ENCODE measurements around the gene TBC1D10B. TPM values are rescaled to one million over a fixed set of nuclear protein-coding genes. Genes with fewer than 3 reads are reported as not detected.
A peak's percentile ranks its signal among the peaks of the same experiment; 100 is the strongest.

The TBC1D10B gene
- total and polyA plus RNA-seq, 9 of the 15 experiments (the other 6 are each of a cell fraction or from before 2014, with no cell fraction given): 2.2 to 55.4 (median 17.5) TPM

DNA sequence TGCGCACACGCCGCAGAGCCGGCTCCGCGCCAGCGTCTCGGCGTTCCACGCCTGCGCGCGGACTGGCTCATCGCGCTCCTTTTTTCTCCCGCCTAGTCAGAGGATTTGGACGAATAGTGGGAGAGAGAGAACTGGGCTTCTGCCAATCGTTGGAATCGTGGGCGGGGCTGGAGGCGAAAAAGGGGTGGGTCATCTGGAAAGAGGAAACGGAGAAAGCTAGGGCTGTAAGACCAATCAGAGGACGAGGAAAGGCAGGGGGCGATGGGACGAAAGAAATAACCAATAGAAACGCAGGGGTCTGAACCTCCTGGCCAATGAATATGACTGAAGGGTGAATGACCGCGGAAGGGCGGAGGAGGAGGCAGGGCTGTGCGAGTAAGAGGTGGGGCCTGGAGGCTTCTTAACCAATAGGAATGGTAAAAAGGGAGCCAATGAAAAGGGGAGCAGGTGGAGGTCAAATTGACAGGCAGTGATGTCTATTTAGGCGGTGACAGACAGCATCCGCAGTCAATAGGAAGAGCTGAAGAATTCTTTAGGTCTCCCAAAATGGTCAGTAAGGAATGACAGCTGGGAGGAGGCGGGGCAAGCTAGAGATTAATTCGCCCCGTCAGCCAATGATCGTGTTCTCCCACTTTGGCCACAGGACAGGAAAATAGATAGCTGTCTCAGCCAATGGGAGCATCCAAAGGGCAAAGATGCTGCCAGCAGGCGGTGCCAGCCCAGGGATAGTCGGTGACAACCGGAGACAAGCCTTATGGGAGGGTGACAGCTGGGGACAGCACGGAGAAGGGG is at the start of gene TBC1D10B (continued):
- TF ChIP-seq ZBTB40 (IDR thresholded peaks at IDR 0.05) (peak; percentile 82), ZBTB40 (CRISPR knock-in tag; IDR thresholded peaks at IDR 0.05) (no peak), HNRNPLL (IDR thresholded peaks at IDR 0.05; ENCODE audit: low read depth, low read length, poor library complexity, severe bottlenecking) (peak; percentile 47), NELFE (IDR thresholded peaks at IDR 0.05; ENCODE audit: insufficient read depth, insufficient read length) (no peak), MTA1 (IDR thresholded peaks at IDR 0.05; ENCODE audit: borderline replicate concordance) (no peak), GABPA (tag; conservative IDR thresholded peaks at IDR 0.05; ENCODE audit: low read depth) (peak; percentile 85), C11orf30 (IDR thresholded peaks at IDR 0.05; ENCODE audit: low read depth) (peak; percentile 87), MAFK (IDR thresholded peaks at IDR 0.05; ENCODE audit: low read length) (peak; percentile 38; the same call in 1 of the 2 replicates), BRD4 (IDR thresholded peaks at IDR 0.05) (no peak), ZNF592 (IDR thresholded peaks at IDR 0.05) (no peak), NEUROD1 (IDR thresholded peaks at IDR 0.05; ENCODE audit: borderline replicate concordance, low read depth, low read length, partially characterized antibody) (peak; percentile 98), DPF2 (IDR thresholded peaks at IDR 0.05) (no peak), ZNF146 (CRISPR knock-in tag; IDR thresholded peaks at IDR 0.05; ENCODE audit: unreplicated experiment) (no peak), ESRRA (IDR thresholded peaks at IDR 0.05; ENCODE audit: borderline replicate concordance, low read depth) (0 out of 2 replicates have a peak, but pooled peaks have one; percentile 20), CHD2 (IDR thresholded peaks at IDR 0.05; ENCODE audit: low read depth, low read length) (peak; percentile 88)

Measured in K562 (cell line).